ENCODE data around the gene PRPF8. TPM values are rescaled to one million over a fixed set of nuclear protein-coding genes. Genes with fewer than 3 reads are reported as not detected.

PRPF8 gene
- total and polyA plus RNA-seq, 4 donors = 50.2 to 110 (median 82.3) TPM

- DNase-seq (ENCODE audit: low spot score) = no peak
- Histone ChIP-seq H3K36me3 (ENCODE audit: control insufficient read depth in 4 of 4, insufficient read depth in 3 of 4, low read depth in 1 of 4, low read length in 3 of 4) (peaks cover 6 to 20% (median 13%) of the 10 kb centered on the region in 4 donors), H3K27me3 (ENCODE audit: control insufficient read depth in 4 of 4, insufficient read depth in 4 of 4, low read length in 3 of 4) (no peaks in the 10 kb centered on the region), H3K9ac (ENCODE audit: low read depth in 1 of 2, low read length in 2 of 2) (no peak overlapping the region), H3K9me3 (ENCODE audit: control insufficient read depth in 4 of 4, low read length in 3 of 4) (no peaks in the 10 kb centered on the region), H3K4me1 (ENCODE audit: control insufficient read depth in 4 of 4, insufficient read depth in 4 of 4, low read length in 3 of 4) (no peaks in the 10 kb centered on the region), H3K27ac (ENCODE audit: low read depth in 1 of 2, low read length in 2 of 2) (no peak overlapping the region), H3K4me3 (ENCODE audit: low read depth in 1 of 3, low read length in 3 of 3) (no peak overlapping the region)
- 85% methylated on average over 17 of the region's 17 CpGs for WGBS
- TF ChIP-seq NR2F2 (IDR thresholded peaks at IDR 0.05) (no peak), HNF4G (IDR thresholded peaks at IDR 0.05) (no peak), JUND (IDR thresholded peaks at IDR 0.05) (no peak), RAD21 (IDR thresholded peaks at IDR 0.05) (no peak), TAF1 (conservative IDR thresholded peaks at IDR 0.05) (no peak), HNF4A (conservative IDR thresholded peaks at IDR 0.05) (no peak), FOXA1 (IDR thresholded peaks at IDR 0.05) (no peak), ZBTB33 (IDR thresholded peaks at IDR 0.05) (no peak), REST (IDR thresholded peaks at IDR 0.05) (no peak), ATF3 (IDR thresholded peaks at IDR 0.05) (no peak), MAX (IDR thresholded peaks at IDR 0.05) (no peak), CTCF (IDR thresholded peaks at IDR 0.05; ENCODE audit: low read depth, low read length, missing input control) (no peak), YY1 (IDR thresholded peaks at IDR 0.05) (no peak), SP1 (IDR thresholded peaks at IDR 0.05) (no peak)
Measured at GRCh38 chr17:1638171-1638590, 46.5 kb downstream of the PRPF8 start.

GRCh38 chr17:1636732-1637285, 47.9 kb downstream of the PRPF8 start:
- 89% methylated on average over 15 of the region's 15 CpGs for WGBS
- Histone ChIP-seq H3K4me3 (ENCODE audit: low read depth in 1 of 3, low read length in 3 of 3) (no peak overlapping the region), H3K9ac (ENCODE audit: low read depth in 1 of 2, low read length in 2 of 2) (no peak overlapping the region), H3K9me3 (ENCODE audit: control insufficient read depth in 4 of 4, low read length in 3 of 4) (no peaks in the 10 kb centered on the region), H3K27me3 (ENCODE audit: control insufficient read depth in 4 of 4, insufficient read depth in 4 of 4, low read length in 3 of 4) (no peaks in the 10 kb centered on the region), H3K36me3 (ENCODE audit: control insufficient read depth in 4 of 4, insufficient read depth in 3 of 4, low read depth in 1 of 4, low read length in 3 of 4) (peaks cover 6 to 20% (median 13%) of the 10 kb centered on the region in 4 donors), H3K4me1 (ENCODE audit: control insufficient read depth in 4 of 4, insufficient read depth in 4 of 4, low read length in 3 of 4) (no peaks in the 10 kb centered on the region), H3K27ac (ENCODE audit: low read depth in 1 of 2, low read length in 2 of 2) (no peak overlapping the region)
- no peak for DNase-seq (ENCODE audit: low spot score)
- TF ChIP-seq RXRA (IDR thresholded peaks at IDR 0.05) (no peak), HNF4G (IDR thresholded peaks at IDR 0.05) (no peak), MAX (IDR thresholded peaks at IDR 0.05) (no peak), GABPA (IDR thresholded peaks at IDR 0.05 in 1 of 2, conservative IDR thresholded peaks at IDR 0.05 in 1 of 2) (no peak), ZBTB33 (IDR thresholded peaks at IDR 0.05) (no peak), ATF3 (IDR thresholded peaks at IDR 0.05) (no peak), JUND (IDR thresholded peaks at IDR 0.05) (no peak), FOXA1 (IDR thresholded peaks at IDR 0.05) (no peak), RAD21 (IDR thresholded peaks at IDR 0.05) (no peak), YY1 (IDR thresholded peaks at IDR 0.05) (no peak), FOXA2 (IDR thresholded peaks at IDR 0.05) (no peak), NR2F2 (IDR thresholded peaks at IDR 0.05) (no peak)

Data from liver (tissue), 9 donors.